ENCODE measurements around the gene FAM8A1. TPM values are rescaled to one million over a fixed set of nuclear protein-coding genes. Genes with fewer than 3 reads are reported as not detected.
"Not testable (repeated sequence)": the region's sequence is repeated elsewhere in the genome, so short reads cannot be mapped to it uniquely, and the experiment has no call there.

The FAM8A1 gene
- total and polyA plus RNA-seq, 2 of the 13 experiments (the other 11 are each of a cell fraction or from before 2014, with no cell fraction given) = 30.5 to 34.3 TPM

DNA sequence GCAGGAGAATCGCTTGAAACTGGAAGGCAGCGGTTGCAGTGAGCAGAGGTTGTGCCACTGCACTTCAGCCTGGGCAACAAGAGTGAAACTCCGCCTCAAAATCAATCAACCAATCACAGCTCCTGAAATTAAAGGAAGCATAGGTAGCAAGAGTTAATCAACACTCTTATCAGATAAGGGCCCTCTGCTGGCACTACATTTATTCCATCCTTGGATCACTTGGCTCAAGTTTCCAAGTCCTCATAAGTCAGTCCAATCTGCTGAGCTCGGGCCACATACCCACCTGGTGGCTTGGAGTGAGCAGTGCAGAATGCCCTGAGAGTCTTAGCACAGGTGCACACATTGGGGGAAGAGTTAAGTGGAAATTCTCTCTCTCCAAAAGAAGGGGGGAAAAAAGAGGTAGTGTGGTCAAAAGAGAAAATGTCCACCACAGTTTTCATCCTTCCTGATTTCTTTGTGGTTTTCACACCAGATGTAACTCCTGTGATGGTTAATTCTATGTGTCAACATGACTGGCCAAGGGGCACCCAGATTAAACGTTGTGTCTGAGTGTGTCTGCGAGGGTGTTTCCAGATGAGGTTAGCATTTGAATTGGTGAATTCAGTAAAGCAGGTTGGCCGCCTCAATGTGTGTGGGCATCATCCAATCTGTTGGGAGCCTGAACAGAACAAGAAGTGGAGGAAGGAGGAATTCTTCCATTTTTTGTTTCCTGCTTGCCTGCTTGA lies 14.2 kb upstream of the FAM8A1 start (continued):
- no peak for TF ChIP-seq SMYD3 (CRISPR knock-in tag; IDR thresholded peaks at IDR 0.05)
- no peak for TF ChIP-seq EP300 (IDR thresholded peaks at IDR 0.05; ENCODE audit: low read depth in 2 of 2, low read length in 2 of 2)
- TF ChIP-seq EP300 (CRISPR knock-in tag; IDR thresholded peaks at IDR 0.05; ENCODE audit: borderline replicate concordance) = no peak
- no peak for TF ChIP-seq ZNF431 (CRISPR knock-in tag; IDR thresholded peaks at IDR 0.05; ENCODE audit: borderline replicate concordance, low read depth)
- TF ChIP-seq RNF2 (conservative IDR thresholded peaks at IDR 0.05; ENCODE audit: low read depth) = no peak
- TF ChIP-seq SMC3 (IDR thresholded peaks at IDR 0.05; ENCODE audit: low read length) = peak; percentile 42; the same call in 1 of the 2 replicates
- peak; percentile 44 for TF ChIP-seq STAG1 (CRISPR knock-in tag; IDR thresholded peaks at IDR 0.05)
- no peak for TF ChIP-seq ZSCAN22 (CRISPR knock-in tag; IDR thresholded peaks at IDR 0.05)
- TF ChIP-seq EHMT2 (IDR thresholded peaks at IDR 0.05; ENCODE audit: borderline replicate concordance, low read depth, low read length) = no peak
- no peak for TF ChIP-seq ELF4 (CRISPR knock-in tag; IDR thresholded peaks at IDR 0.05; ENCODE audit: borderline replicate concordance)
- TF ChIP-seq, protein P1, sequence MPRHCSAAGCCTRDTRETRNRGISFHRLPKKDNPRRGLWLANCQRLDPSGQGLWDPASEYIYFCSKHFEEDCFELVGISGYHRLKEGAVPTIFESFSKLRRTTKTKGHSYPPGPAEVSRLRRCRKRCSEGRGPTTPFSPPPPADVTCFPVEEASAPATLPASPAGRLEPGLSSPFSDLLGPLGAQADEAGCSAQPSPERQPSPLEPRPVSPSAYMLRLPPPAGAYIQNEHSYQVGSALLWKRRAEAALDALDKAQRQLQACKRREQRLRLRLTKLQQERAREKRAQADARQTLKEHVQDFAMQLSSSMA (CRISPR knock-in tag; IDR thresholded peaks at IDR 0.05) = no peak
- no peak for TF ChIP-seq SP1 (IDR thresholded peaks at IDR 0.05)
- TF ChIP-seq SP1 (CRISPR knock-in tag; IDR thresholded peaks at IDR 0.05) = no peak
- TF ChIP-seq ZSCAN9 (CRISPR knock-in tag; IDR thresholded peaks at IDR 0.05; ENCODE audit: borderline replicate concordance) = no peak
- no peak for TF ChIP-seq ZNF768 (CRISPR knock-in tag; IDR thresholded peaks at IDR 0.05)
- TF ChIP-seq SIN3B (IDR thresholded peaks at IDR 0.05; ENCODE audit: low read length) = no peak
- no peak for TF ChIP-seq KMT2B (CRISPR knock-in tag; IDR thresholded peaks at IDR 0.05)
- TF ChIP-seq SIX1 (CRISPR knock-in tag; IDR thresholded peaks at IDR 0.05; ENCODE audit: borderline replicate concordance) = no peak
- no peak for TF ChIP-seq MTF2 (CRISPR knock-in tag; IDR thresholded peaks at IDR 0.05; ENCODE audit: borderline replicate concordance)
- no peak for TF ChIP-seq ZNF550 (CRISPR knock-in tag; IDR thresholded peaks at IDR 0.05; ENCODE audit: borderline replicate concordance)
- 0 out of 2 replicates have a peak, but pooled peaks have one; percentile 33 for TF ChIP-seq ZMYM4 (CRISPR knock-in tag; IDR thresholded peaks at IDR 0.05)
- TF ChIP-seq ELF3 (CRISPR knock-in tag; IDR thresholded peaks at IDR 0.05) = no peak
- no peak for TF ChIP-seq KDM1A (CRISPR knock-in tag; IDR thresholded peaks at IDR 0.05)
- TF ChIP-seq, protein P2, sequence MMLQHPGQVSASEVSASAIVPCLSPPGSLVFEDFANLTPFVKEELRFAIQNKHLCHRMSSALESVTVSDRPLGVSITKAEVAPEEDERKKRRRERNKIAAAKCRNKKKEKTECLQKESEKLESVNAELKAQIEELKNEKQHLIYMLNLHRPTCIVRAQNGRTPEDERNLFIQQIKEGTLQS (CRISPR knock-in tag; IDR thresholded peaks at IDR 0.05) = no peak
- TF ChIP-seq ZNF589 (CRISPR knock-in tag; conservative IDR thresholded peaks at IDR 0.05) = no peak
- TF ChIP-seq NFE2 (CRISPR knock-in tag; IDR thresholded peaks at IDR 0.05) = no peak
- no peak for TF ChIP-seq ZNF782 (CRISPR knock-in tag; IDR thresholded peaks at IDR 0.05; ENCODE audit: borderline replicate concordance)
- TF ChIP-seq HMGA1 (CRISPR knock-in tag; conservative IDR thresholded peaks at IDR 0.05) = no peak
- no peak for TF ChIP-seq RFX1 (IDR thresholded peaks at IDR 0.05)

DNA sequence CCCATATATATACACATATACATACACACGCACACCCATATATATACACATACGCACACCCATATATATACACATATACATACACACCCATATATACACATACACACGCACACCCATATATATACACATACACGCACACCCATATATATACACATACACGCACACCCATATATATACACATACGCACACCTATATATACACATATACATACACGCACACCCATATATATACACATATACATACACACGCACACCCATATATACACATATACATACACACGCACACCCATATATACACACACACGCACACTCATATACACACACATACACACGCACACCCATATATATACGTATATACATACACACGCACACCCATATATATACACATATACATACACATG lies 13.5 kb upstream of the FAM8A1 start:
- H3K9ac ChIP-seq (ENCODE audit: insufficient read depth, low read depth, low read length); H3K4me2 ChIP-seq (ENCODE audit: low read depth, low read length); FAIRE-seq; H2AFZ ChIP-seq (ENCODE audit: low read length); ATAC-seq; H3K79me2 ChIP-seq (ENCODE audit: insufficient read depth, low read length); H4K20me1 ChIP-seq (ENCODE audit: insufficient read depth, low read length); H3K27ac ChIP-seq (ENCODE audit: extremely low read length, insufficient read depth, low read length); POLR2A ChIA-PET; DNase-seq (ENCODE audit: low spot score); in situ Hi-C loops (cut with HindIII; ENCODE audit: extremely low pct_ligation_motif_present, low pct_unique_long_range_greater_than_20kb); H3K36me3 ChIP-seq (replicated peaks in 1 of 2; ENCODE audit: control insufficient read depth in 1 of 2, insufficient read depth in 2 of 2, low read length in 2 of 2); H3K4me3 ChIP-seq (replicated peaks in 1 of 3; ENCODE audit: insufficient read depth in 1 of 3, low read depth in 2 of 3, low read length in 3 of 3); BruUV-seq (replicated peaks); H3K27me3 ChIP-seq (ENCODE audit: control insufficient read depth in 1 of 2, insufficient read depth in 2 of 2, low read length in 2 of 2); H3K9me3 ChIP-seq (ENCODE audit: low read length): not testable (repeated sequence)
- H3K4me1 ChIP-seq (ENCODE audit: insufficient read depth, low read length) = peaks cover 42% of the 10 kb centered on the region
- WGBS (ENCODE audit: low lambda C conversion rate) = 97% methylated on average over 13 of the region's 13 CpGs
- intact Hi-C loops (cut with micrococcal nuclease; ENCODE audit: unreplicated experiment) = loop anchor here (10.0 kb wide), 1 partner anchor 218 kb away; no protein-coding TSS in a partner anchor
- CTCF ChIA-PET (ENCODE audit: low intra/inter-chr PET ratio, low total read pairs) = interaction anchor here (3.6 kb wide), 1 partner anchor 431 kb away, joined by 55 read pairs; no protein-coding TSS in a partner anchor
